Esophagus muscularis mucosa (tissue), 3 donors: ENCODE measurements around the gene UBTD2.
"Not testable (repeated sequence)": the region's sequence is repeated elsewhere in the genome, so short reads cannot be mapped to it uniquely, and the experiment has no call there.

Experiments
- CTCF ChIP-seq, 3 experiments: fragments of 200-600 bp in 2 of 3; fragments of 450-650 bp in 1 of 3; sonication (generic) in 2 of 3; IDR thresholded peaks; one replicate each; pipeline ENCODE4 v1.5.1; 2017 to 2019; ENCODE audit warnings: antibody characterized with exemption in 3 of 3, mild to moderate bottlenecking in 2 of 3, moderate library complexity in 1 of 3
- POLR2AphosphoS5 ChIP-seq, 2 donors: sonication (generic); formaldehyde crosslinking; IDR thresholded peaks; one replicate each; pipeline ENCODE4 v1.6.1; 2017; ENCODE audit warnings: antibody characterized with exemption in 2 of 2

GRCh38 chr5:172287140-172287539 is 3.6 kb upstream of the UBTD2 start:
- TF ChIP-seq CTCF, POLR2AphosphoS5 (IDR thresholded peaks at IDR 0.05): not testable (repeated sequence)
